IPS-NIHi7 (cell line): Measurements from ENCODE around the gene TNFAIP2.

Experiments
- DNase-seq: peaks from one replicate; pipeline ENCODE4 v3.0.0; 2012; ENCODE audit warnings: mixed read lengths; ENCODE audit errors: extremely low spot score

The TNFAIP2 gene

DNA sequence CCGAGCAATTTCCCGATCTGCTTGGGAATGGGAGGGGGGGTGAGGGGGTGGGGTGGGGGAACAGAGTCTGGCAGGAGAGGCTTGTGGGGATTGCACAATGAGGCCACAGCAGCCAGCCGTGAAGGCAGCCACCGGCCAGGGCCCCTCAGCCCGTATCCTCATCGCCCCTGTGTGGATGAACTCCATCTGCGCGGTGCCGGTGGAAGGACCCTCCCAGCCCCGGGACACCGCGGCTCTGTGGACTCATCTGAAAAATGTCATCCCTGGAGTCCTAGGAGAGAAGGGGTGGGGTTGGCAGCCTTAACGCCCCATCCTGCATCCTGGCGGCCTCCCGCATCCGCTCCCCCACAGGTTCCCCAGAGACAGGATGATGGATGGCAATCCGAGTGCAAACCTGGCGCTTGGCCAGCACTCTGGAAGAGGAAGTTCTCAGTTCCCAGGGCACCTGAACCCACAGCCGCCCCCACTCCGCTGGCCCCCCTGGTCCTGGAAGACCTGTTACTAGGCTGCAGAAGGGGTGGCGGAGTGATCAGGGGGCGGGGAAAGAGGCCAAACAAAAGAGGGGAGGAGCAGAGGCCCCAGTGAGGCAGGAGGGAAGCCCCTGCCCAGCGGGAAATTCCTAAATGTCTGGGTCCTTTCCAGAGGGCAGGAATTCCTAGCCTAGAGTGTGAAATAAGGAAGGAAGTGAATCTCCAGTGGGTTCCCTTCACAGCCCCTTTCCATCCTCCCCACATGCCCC is 1.2 kb upstream of the TNFAIP2 start:
- peak; percentile 65 for DNase-seq

GRCh38 chr14:103122585-103122946 is 695 bp upstream of the TNFAIP2 start:
- DNase-seq: no peak

DNA sequence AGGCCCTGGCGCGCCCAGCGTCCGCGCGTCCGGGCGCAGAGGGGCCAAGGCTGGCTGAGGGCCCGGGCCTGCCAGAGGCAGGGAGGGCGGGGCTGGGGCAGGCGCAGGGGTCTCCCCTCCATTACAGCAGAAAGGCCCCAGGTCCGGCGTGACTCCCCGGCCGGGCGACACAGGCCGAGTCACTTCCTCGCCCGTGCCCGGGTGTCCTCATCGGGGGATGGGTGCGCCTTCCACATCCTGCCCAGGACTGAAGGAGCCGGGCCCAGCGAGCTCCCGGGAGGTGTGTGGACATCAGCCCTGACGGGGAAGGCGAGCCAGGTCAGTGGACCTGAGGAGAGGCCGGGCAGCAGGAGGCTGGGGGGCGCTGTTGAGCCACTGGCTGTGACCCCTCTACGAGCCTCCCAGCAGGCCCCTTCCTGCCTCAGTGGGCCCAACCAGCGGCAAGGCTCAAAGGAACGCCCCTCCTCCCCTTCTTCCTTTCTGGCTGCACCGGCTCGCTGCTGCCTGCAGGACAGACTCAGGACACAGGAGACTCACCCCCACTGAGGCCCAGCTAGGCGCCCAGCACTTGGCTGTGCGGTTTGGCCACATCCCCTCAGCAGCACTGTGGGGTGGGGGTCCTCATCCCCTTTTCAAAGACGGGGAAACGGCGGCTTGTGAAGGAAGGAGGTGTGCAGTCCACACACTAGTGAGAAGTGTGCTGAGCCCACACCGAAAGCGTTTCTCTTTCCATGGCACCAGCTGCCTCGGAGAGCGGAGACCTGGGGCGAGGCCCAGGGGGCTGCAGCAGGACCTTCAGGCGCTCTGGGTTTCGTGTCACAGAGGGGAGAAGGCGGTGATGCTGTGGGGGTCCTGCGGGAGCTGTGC is 606 bp downstream of the TNFAIP2 start:
- no peak for DNase-seq

DNA sequence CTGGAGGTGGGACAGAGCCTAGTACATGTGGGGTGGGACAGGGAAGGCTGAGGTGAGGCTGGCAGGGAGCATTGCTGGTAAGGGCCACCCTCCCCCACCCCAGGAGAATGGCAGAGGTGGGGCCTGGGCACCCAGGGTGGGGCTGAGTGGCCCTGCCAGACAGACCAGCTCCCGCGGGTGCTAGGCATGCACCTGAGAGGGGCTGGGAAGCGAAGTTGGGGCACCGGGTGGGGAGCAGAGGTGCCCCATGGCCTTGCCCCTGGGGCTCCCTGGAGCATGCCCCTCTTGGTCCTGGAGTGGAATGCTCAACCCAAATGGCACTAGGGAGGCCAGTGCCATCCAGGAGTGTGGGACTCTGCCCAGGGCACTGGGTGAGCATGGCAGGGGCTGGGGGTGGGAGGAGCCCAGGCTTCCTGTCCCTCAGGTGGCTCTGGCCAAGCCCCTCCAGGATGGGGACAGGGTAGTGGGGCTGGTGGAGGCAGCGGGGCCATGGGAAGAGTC is 1.3 kb downstream of the TNFAIP2 start:
- no peak for DNase-seq

- no peak for DNase-seq
Observed at GRCh38 chr14:103125098-103126070, 2.1 kb downstream of the TNFAIP2 start.

DNA sequence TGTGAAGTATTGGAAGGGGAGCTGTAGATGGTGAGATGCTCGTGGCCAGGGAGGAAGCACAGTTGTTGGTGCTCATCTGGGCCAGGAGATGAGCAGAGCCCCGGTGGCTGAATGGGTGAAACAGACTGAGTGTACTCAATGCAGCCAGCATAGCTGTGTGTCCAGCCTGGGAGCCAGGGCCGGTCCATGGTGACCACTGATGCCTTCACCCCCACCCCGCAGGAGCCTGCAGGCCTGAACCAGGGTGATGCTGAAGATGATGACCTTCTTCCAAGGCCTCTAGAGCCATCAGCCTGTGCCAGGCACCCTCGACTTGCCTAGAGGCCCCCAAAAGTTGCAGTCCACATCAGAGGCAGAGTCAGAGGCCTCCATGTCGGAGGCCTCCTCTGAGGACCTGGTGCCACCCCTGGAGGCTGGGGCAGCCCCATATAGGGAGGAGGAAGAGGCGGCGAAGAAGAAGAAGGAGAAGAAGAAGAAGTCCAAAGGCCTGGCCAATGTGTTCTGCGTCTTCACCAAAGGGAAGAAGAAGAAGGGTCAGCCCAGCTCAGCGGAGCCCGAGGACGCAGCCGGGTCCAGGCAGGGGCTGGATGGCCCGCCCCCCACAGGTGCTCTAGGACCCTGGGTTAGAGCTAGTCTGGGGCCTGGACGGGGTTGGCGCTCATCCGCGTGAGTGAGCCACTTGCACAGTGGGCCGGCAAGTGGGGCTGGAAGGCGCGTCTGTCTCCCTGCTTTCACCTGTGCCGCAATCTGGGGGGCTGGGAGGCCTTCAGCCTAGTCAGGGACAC is 3.0 kb downstream of the TNFAIP2 start:
- no peak for DNase-seq

- peak; percentile 81 for DNase-seq
Observed at GRCh38 chr14:103126873-103127304, 3.6 kb downstream of the TNFAIP2 start.

DNA sequence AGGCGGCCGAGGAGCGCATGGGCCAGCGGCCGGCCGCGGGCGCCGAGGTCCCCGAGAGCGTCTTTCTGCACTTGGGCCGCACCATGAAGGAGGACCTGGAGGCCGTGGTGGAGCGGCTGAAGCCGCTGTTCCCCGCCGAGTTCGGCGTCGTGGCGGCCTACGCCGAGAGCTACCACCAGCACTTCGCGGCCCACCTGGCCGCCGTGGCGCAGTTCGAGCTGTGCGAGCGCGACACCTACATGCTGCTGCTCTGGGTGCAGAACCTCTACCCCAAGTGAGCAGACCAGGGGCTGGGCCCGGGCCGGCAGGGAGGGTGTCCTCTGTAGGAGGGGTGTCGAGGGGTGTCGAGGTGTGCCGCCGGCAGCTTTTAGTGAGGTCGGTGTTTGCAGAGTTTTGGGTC is 4.1 kb downstream of the TNFAIP2 start:
- DNase-seq: no peak

GRCh38 chr14:103127861-103128598 is 4.8 kb downstream of the TNFAIP2 start:
- no peak for DNase-seq

DNA sequence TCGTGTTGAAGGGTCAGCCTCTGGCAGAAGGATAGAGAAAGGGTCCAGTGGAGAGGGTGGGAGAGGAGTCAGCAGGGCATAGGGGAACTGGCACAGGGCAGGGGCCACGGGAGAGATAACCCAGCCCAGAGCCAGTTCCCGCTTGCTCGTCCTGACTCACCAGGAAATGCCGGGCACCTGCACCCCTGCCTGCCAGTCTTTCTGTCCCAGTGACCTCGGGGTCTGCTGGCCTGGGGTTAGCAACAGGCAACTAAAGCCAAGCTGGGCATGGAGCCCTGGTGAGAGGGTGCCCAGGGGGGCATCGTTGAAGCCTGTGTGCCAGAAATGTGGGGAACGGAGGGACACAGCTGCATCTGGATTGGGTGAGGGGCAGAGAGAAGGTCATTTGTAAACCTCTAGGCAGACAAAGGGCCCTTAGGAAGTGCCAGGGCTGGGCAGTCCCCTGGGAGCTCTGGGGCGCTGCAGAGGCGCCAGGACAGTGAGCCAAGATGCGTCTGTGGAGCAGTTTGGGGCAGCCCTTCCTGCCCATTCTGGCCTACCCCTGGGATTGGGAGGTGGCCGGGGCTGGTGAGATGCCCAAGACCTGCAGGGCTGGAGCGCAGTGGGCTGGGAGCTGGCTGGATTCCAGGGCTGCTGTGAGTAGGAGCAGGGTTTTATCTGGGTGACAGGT is 5.5 kb downstream of the TNFAIP2 start:
- DNase-seq: no peak

GRCh38 chr14:103129301-103130016 is 6.2 kb downstream of the TNFAIP2 start:
- DNase-seq: no peak

DNA sequence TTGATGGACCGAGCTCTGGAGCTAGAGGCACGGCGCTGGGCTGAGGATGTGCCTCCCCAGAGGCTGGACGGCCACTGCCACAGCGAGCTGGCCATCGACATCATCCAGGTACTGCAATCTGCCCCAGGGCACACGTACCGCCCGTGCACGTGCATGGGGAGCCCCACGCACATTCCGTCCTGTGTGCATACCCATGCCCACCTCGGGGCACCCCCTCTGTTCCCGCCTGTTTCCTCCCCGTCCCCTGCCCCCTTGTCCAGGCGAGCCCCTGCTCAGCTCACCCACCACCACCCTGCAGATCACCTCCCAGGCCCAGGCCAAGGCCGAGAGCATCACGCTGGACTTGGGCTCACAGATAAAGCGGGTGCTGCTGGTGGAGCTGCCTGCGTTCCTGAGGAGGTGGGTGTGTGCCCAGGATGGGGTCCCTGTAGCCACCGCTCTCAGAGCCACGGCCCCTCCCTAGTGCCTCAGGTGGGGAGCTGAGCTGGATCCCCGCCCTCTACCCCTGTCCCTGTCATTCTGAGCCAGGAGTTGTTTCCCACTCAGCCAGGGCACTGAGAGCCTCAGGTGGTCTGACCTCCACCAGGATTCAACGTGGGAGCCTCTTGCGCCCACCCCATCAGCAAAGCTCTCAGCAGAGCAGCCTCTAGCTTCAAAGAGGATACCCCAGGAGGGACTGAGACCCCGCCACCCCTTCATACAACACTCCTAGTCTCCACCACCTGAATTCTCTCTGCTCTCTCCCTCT is 6.9 kb downstream of the TNFAIP2 start:
- DNase-seq: no peak

- DNase-seq: no peak
Observed at GRCh38 chr14:103130965-103131364, 7.7 kb downstream of the TNFAIP2 start.

- no peak for DNase-seq
Observed at GRCh38 chr14:103131580-103131979, 8.3 kb downstream of the TNFAIP2 start.

- no peak for DNase-seq
Observed at GRCh38 chr14:103132381-103133209, 9.3 kb downstream of the TNFAIP2 start.

- no peak for DNase-seq
Observed at GRCh38 chr14:103133210-103134140, 10.2 kb downstream of the TNFAIP2 start.
